Measurements from ENCODE around the gene PRSS57.
A peak's percentile ranks its signal among the peaks of the same experiment; 100 is the strongest.

The PRSS57 gene

DNA sequence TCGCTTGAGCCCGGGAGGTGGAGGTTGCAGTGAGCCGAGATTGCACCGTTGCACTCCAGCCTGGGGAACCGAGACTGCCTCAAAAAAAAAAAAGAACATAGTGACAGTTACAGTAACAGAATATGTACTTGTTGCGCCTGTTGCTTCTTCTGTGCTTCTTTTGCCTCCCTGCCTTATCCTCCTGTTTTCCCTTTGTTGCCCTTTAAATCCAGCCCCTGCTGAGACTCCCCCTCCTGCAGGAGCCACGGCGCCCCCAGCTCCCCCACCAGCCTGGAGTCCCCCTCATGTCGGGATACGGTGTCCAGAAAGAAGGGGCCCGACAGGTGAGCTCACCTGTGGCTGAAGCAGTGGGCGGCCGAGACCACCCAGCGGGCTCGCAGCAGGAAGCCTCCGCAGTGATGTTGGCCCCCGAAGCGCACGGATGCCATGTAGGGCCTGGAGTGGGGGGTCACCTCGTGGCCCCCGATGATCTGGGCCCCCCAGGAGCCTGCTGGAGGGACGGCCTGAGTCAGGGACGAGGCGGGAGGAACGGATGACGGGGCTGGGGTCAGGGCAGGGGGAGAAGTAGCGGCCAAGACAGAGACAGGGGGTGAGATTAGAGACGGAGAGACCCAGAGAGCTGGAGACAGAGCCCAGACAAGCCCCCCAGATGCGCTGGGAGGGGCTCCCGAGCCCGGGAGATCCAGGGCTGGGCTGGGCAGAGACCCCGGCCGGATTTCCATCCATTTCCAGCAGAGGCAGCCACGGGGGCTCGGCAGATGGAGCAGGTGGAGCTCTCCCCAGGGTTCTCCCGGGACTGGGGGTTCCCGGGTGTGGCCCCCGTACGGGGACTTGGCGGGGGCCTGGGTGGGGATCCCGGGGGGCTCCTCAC, 536 bp downstream of the PRSS57 start:
- no peak for DNase-seq (ENCODE audit: low read depth)

DNA sequence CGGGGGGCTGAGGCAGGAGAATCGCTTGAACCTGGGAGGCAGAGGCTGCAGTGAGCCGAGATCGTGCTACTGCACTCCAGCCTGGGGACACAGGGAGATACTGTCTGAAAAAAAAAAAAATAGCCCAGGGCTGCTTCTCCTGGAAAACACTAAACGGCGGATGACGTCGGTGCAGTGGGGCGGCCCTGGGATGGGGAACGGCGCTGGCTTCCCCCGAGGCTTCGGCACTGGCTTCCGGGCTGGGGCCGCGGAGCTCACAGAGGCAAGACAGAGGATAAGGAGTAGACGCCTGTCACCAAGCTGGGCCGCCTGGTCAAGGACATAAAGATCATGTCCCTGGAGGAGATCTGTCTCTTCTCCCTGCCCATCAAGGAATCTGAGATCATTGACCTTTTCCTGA, 5.0 kb downstream of the PRSS57 start:
- no peak for DNase-seq (ENCODE audit: low read depth)

DNA sequence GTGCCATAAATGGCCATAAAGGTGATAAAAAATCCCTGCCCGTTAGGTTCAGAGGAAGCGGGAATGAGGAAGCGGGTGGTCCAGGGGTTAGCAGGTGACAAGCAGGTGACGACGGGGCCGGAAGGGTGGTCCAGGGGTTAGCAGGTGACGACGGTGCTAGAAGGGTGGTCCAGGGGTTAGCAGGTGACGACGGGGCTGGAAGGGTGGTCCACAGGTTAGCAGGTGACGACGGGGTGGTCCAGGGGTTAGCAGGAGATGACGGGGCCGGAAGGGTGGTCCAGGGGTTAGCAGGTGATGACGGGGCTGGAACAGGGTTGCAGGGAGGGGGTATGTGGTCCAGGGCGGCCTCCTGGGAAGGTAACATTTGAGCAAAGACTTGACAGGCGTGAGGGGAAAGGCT, 6.3 kb downstream of the PRSS57 start:
- DNase-seq (ENCODE audit: low read depth): no peak

DNA sequence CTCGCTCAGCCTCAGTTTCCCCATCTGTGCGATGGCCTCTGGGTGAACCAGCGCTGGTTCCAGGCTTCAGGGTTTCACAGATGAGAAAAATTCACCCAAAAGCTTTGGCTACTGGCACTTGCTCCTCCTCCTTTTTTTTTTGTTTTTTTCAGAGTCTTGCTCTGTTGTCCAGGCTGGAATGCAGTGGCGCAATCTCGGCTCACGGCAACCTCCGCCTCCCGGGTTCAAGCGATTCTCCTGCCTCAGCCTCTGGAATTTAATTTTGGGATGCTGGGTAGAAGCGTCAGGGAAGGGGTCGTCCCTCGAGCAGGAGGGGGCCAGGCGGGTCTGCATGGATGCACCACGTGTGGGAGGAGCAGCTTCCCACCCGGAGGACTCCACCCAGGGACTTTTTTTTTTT, 7.0 kb downstream of the PRSS57 start:
- no peak for DNase-seq (ENCODE audit: low read depth)

DNA sequence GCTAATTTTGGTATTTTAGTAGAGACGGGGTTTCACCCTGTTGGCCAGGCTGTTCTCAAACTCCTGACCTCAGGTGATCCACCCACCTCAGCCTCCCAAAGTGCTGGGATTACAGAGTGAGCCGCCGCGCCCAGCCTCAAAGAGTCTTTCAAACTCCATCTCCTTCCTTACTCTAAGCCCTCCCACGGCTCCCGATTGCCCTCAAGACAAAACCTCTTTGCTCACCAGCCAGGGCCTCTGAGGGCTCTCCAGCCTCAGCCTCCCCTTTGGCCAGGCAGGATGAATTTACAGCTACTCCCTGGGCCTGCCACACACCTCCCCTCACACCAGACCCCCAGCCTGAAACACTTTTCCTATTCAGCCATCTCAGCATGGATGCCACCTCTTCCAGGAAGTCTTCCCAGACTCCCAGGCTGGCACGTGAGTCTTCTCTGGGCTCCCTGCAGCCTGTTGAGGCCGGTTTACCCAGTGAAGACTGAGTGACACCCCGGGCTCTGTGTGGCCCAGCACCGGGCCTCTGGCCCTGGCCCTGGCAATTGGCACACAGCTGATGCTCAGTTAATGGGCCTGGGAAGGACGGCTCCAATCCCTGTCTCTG, 7.6 kb downstream of the PRSS57 start:
- no peak for DNase-seq (ENCODE audit: low read depth)

DNA sequence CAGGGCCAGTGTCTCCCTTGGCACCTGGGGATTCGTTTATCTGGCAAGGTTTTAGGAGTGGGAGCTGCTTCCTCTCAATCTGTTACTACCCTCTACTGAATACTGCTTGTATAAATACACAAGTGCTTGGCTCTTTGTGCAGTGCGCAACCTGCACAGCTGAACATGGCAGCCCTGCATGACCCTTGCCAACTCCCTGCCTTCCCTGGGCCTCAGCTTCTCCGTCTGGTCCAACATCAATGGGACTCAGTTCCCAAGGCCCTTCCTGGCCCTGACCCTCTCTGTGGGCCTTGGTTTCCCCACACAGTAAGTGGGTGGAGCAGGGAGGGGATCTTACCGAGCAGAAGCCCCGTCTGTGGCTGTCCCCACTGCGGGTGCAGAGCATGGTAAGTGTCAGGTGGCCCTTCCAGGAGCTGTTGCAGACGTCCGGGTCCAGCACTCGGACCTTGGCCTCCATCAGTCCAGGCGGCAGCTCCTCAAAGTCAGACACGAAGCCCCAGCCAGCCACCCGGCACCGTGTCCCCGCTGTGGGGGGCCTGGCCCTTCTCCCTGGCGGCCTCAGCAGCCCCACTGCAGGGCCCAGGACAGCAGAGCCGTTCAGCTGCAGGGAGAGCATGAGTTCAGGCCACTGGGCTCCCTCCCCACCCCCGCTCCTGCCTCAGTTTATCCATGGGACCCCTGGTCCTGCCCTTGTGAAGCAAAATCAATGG, 8.5 kb downstream of the PRSS57 start:
- no peak for DNase-seq (ENCODE audit: low read depth)

DNA sequence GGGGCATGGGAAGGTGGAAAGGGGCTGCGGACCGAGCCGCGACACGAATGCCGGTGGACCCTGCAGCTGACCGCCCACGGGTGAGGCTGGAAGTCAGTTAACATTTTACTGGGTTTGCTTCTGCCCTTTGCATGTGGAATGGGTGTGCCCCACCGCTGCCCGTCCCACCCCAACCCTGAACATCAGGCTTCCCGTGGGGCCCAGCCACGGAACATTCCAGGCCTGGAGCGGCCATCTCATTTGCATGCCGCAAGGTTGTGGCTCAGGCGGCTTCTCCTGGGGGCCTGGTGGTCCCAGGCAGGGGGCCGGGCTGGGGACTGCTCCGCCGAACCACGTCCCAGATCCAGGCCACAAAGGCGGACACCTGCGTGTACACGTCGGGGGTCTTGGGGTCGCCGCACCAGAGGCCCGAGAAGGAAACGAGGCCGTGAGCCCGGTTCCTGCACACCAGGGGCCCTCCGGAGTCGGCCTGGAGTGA, 9.8 kb downstream of the PRSS57 start:
- DNase-seq (ENCODE audit: low read depth): no peak

DNA sequence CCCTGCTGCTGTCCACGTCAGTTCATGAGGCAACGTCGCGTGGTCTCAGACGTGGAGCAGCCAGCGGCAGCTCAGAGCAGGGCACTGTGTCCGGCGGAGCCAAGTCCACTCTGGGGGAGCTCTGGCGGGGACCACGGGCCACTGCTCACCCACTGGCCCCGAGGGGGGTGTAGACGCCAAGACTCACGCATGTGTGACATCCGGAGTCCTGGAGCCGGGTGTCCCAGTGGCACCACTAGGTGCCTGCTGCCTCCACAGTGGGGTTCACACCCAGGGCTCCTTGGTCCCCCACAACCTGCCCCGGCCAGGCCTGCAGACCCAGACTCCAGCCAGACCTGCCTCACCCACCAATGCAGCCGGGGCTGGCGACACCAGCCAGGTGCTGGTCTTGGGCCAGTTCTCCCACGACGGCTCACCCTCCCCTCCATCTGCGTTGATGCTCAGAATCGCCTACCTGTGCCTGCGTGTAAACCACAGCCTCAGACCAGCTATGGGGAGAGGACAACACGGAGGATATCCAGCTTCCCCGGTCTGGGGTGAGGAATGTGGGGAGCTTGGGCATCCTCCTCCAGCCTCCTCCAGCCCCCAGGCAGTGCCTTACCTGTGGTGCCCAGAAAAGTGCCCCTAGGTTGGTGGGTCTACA, 12.5 kb downstream of the PRSS57 start:
- no peak for DNase-seq (ENCODE audit: low read depth)

DNA sequence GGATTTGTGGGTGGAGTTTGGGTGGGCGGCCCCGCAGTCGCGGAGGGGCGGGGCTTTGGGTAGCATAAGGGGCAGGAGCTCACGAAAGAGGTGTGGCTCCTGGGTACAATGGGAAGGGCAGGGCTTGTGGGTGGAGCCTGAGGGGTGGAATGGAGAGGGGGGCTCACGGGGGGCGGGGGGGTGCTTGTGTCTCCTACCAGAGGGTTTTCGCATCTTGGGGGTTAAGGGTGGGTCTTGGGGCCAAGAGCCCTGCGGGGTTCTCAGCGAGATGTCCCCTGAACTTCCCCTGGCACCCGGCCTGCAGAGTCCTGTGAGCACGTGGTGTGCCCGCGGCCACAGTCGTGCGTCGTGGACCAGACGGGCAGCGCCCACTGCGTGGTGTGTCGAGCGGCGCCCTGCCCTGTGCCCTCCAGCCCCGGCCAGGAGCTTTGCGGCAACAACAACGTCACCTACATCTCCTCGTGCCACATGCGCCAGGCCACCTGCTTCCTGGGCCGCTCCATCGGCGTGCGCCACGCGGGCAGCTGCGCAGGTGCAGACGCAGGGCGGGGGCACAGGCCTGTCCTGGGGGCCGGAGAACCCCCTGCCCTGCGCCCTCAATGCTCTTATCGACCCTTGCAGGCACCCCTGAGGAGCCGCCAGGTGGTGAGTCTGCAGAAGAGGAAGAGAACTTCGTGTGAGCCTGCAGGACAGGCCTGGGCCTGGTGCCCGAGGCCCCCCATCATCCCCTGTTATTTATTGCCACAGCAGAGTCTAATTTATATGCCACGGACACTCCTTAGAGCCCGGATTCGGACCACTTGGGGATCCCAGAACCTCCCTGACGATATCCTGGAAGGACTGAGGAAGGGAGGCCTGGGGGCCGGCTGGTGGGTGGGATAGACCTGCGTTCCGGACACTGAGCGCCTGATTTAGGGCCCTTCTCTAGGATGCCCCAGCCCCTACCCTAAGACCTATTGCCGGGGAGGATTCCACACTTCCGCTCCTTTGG, 13.9 kb downstream of the PRSS57 start:
- no peak for DNase-seq (ENCODE audit: low read depth)

DNA sequence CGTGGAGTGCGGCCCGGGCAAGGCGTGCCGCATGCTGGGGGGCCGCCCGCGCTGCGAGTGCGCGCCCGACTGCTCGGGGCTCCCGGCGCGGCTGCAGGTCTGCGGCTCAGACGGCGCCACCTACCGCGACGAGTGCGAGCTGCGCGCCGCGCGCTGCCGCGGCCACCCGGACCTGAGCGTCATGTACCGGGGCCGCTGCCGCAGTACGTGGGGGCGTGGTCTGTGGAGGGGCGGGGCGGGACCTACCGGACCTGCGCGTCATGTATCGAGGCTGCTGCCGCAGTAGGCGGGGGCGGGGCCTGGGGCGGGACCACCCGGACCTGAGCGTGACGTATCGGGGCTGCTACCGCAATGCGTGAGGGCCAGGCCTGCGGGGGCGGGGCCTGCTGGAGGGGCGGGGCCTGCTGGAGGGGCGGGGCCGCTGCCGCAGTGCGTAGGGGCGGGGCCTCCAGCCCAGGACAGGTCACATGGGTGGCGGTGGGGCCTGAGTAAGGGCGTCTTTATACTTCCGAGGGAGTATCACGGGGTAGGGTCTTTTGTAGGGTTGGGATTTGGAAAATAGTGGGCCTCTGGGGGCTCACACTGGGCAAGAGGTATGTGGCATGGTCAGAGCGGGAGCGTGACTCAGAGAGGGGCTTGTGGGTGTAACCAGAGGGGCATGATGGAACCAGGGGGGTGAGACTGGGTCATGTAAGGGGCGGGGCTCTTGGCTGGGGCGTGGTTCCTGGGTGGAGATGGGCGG, 14.8 kb downstream of the PRSS57 start:
- peak; percentile 82 for DNase-seq (ENCODE audit: low read depth)

DNA sequence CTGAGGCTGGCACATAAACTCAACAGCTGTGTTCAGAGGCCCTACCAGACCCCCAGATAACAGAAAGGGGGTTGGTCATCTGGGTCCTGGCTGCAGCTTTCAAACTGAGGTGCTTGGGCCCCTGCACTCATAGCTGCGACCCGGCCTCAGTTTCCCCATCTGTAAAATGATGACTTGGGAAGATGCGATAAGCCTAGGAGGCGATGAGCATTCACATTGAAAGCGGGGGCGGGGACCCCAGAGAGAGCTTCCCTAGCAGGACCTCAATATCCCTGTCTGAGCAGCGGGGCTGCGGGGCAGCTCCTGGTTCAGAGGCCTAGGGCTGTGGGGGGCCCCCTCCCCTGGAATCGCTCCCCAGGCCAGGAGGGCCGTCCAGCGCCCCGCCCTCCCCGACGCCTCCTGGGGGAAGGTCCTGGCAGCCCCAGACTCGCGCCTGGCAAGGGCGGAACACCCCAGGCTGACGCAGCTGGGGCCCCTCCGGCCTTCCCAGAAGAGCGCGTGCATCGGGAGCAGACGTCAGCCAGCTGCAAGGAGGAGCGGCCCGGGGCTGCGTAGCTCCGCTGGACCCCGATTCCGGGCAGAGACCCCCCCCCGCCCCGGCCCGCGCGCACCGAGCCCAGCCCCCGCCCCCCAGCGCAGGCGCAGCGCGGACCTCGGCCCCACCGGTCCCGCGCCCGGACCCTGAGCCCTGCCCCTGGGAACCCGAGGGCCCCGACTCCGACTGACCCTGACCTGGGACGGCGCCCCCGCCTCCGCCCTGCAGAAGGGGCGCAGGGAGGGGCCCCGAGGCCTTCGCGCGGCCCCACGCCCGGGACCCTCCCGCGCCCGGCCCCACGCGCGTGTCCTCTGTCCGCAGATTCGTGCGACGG, 15.6 kb downstream of the PRSS57 start:
- DNase-seq (ENCODE audit: low read depth): no peak

DNA sequence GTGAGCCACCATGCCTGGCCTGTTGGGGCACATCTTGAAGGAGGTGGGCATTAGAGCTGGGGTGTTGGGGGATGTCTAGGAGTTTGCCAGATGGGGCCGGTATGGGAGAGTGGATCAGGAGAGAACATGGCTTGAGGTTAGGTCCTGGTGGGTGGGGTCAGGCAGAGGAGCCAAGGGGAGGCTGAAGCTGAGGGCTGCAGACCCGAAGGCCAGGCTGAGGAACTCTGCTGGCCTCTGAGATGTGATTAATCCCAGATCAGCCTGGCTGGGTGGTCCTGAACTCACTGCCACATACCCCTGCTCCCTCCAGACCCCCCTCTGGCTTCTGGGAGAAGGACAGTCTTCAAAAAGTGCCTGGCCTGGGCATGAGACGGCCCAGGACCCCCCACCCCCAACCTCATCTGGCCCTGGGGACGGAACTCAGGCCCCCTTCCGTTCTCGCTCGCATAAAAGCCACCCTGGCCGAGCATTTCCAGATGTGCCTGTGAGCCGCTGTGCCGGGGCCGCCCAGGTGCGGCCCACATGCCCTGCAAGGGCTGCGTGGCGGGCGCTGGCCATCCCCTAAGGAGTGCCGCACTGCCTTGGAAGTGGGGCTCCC, 16.4 kb downstream of the PRSS57 start:
- no peak for DNase-seq (ENCODE audit: low read depth)

DNA sequence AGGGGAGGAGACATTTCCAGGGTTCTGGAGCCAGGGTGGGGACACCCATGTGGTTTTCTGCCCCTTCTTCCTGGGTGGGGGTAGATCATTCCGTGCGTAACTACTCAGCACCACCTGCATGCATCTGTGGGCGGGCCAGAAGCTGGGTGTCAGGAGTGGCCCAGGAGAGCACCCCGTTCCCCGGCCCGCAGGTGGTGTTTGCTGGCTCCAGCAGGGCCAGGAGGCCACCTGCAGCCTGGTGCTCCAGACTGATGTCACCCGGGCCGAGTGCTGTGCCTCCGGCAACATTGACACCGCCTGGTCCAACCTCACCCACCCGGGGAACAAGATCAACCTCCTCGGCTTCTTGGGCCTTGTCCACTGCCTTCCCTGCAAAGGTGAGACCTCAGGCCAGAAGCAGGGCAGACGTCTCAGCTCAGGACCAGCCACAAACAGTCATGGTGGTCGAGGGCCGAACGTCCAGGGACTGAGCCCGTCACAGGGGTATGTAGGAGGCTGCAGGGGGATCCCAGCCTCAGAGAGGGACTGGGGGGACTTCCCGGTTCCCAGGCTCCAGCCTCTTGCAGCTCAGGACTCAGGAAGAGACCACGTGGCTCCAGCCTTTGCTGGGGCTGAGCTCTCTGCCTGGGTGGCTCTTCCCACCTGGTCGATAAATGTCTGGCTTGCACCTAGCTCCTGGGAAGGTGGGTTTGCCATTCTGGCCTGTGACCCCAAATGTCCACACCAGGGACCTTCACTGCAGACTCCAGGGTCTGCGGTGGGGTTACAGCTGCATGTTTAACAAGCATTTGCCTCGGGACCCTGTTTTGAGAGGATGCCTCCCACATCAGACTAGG, 17.4 kb downstream of the PRSS57 start:
- no peak for DNase-seq (ENCODE audit: low read depth)

DNA sequence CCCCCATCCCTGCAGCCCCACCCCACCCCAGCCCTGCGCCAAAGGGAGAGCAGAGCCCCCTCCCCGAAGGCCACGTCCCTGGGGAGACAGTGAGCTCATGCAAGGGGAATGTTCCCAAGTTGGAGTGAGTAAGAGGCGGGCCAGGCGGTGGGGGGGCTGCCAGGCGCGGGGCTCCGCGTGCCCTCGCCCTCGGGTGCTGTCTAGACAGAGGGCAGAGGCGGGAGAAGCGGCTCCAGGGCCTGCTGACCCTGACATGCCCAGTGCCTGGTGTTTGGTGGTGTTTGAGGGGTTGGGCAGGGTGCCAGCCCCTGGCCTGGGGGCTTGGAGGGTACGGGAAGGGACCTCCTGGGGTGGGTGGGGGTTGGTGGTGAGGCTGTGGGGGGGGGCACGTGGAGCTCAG, 18.1 kb downstream of the PRSS57 start:
- DNase-seq (ENCODE audit: low read depth): no peak

DNA sequence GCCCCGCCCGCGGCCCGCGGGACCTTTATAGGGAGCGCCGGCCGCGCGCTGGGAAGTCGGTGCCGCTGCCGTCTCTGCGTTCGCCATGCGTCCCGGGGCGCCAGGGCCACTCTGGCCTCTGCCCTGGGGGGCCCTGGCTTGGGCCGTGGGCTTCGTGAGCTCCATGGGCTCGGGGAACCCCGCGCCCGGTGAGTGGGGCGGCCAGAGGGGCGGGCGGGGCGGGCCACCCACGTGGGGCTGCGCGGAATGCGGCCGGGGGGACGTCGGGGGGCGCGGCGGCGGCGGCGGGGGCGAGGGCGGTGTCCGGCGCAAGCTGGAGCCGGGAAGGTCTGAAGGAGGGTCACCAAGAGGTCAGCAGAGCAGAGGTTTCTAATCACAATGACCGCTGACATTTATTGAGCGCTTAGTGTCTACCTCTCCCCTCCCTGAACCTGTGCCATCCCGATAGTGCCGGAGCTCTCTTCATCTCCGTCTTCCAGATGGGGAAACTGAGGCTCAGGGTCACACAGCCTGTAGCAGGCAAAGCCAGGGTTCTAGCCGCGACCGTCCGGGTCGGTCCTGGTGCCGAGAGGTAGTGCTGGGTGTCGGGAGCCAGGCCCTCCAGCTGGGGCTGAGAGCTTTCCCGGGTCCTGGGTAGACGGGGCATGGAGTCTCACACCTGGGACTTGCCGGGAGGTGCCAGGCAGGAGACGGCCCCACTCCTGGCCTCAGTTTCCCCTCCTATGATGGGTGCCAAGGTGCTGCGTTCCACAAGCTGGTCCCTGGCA, 18.7 kb downstream of the PRSS57 start, which contains the start of gene FSTL3:
TSS of gene FSTL3 (plus strand) at position 54 of the 767 bp plus-strand sequence. CDS start at position 86, 32 bp downstream.
- no peak for DNase-seq (ENCODE audit: low read depth)

DNA sequence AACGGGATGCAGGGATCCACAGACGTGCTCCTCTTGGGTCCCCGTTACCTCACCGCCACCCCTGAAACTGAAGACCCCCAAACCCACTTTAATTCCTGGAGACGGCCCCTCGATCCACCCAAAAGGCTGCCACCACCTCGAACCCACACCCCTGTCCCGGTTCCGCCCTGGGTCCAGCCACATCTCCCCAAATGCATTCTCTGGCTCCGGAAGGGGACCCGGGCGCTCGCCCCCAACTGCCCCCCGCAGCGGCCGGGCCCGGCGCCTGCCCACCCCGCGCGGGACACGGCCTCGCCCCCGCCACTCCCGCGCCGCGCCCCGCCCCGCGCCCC, 19.3 kb downstream of the PRSS57 start:
- DNase-seq (ENCODE audit: low read depth): no peak
